ENCODE measurements around the gene GNLY.
"Not testable (repeated sequence)": the region's sequence is repeated elsewhere in the genome, so short reads cannot be mapped to it uniquely, and the experiment has no call there.

GNLY gene

GRCh38 chr2:85694052-85695025 is at the start of gene GNLY:
Gene GNLY, plus strand, starts transcription at chr2:85694358. Its CDS starts 61 bp downstream, at chr2:85694419.
- DNase-seq = no peak

- no peak for DNase-seq
Measured at GRCh38 chr2:85644909-85645308, 49.2 kb upstream of the GNLY start.

- no peak for DNase-seq
Measured at GRCh38 chr2:85646166-85646565, 48.0 kb upstream of the GNLY start.

DNA sequence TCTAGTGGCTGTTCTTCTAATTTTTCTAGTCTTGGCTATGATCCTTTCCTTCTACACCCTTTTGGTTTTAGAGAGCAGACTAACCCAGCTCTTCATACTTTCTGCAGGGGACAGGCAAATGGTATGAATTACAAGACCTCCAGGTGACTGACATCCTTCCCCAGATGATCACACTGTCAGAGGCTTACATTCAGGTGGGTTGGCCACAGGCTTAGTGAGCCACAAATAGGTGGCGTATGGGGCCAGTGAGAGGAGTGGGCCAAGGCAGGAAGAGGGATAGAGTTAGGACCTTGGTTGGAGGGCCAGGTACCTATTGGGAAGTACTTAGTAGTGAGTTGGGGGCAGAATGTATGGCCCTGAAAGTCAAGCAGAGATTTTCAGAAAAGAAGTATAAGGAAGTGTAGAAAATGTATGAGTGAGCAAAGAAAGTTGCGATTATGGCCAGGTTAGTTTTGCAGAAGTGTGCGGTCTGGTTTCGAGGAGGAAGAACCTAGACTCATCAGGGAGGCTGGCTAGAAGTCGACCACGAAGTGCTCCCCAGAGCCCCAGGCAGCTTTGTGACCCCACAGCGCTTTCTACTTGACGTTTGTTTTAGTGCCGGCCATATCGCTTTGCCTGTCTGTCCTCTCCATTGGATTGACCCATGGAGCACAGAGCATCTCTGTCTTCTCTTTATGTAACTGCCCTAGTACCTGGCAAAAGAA is 46.2 kb upstream of the GNLY start:
- no peak for DNase-seq

GRCh38 chr2:85648619-85649018 is 45.5 kb upstream of the GNLY start:
- peak; percentile 37 for DNase-seq

DNA sequence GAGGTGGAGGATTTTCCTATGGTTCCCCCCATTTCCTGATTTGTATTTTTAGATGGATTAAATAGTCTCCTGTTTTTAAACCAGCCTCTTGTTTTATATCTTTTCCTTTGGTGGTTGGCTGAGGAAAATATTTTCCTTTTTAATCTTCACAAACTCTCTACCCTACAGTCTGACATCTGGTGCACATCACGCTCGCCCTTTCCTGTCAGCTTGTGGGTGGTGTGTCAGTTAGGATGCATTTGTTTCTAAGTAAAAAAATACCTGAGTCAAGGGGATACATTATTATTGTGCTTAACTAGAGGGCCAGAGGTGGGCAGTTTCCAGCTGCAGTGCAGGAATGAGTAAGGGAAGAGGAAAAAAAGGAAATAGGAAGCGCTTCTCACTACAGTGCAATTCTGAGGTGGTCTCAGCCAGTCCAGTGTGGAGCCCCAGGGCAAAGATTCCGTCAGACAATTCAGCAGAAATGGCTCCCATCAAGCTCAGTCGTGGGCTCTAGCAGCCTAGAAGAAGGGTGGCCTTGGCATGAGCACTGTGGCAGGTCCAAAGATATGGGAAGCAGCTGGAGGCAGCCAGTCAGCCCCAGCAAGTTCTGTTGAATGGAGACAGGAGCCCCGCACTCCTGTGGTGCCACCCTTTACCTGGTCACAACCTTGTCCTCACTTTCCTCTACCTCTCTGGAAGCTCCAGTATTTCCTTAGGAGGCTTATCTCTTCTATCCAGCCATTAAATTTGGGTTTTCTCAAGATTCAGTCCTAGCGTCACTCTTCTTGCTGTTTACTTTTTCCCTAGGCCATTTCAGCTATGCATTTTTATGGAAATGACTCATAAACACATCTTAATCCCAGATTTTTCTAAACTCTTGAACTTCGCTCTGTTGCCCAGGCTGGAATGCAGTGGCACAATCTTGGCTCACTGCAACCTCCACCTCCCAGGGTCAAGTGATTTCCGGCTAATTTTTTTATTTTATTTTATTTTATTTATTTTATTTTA is 44.7 kb upstream of the GNLY start:
- no peak for DNase-seq

DNA sequence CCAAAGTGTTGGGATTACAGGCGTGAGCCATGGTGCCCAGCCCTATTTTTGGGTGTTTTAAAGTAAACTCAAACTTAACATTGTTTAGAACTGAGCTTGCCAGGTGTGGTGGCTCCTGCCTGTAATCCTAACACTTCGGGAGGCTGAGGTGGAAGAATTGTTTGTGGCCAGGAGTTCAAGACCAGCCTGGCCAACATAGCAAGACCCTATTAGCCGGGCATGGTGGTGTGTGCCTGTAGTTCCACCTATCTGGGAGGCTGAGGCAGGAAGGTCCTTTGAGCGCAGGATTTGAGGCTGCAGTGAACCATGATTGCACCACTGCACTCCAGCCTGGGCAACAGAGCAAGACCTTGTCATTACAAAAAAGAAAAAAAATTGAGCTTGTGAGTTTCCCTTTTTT is 43.7 kb upstream of the GNLY start:
- DNase-seq = no peak

GRCh38 chr2:85651097-85651496 is 43.1 kb upstream of the GNLY start:
- DNase-seq = no peak

DNA sequence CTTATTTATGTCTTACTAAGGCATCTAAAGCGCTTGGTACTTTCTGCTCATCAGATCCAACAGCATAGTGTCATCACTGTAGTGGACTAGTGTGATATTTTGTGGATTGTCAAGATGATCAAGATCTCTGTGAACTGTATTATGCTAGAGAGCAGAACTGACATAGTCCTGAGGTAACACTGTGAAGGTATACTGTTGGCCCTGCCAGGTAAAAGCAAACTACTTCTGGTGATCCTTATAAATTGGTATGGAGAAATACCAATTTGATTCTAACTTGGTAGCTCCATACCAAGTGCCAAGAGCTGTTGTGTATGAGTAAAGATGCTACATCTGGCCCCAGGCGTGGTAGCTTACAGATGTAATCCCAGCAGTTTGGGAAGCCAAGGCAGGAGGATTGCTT is 42.1 kb upstream of the GNLY start:
- no peak for DNase-seq

- no peak for DNase-seq
Measured at GRCh38 chr2:85653996-85654395, 40.2 kb upstream of the GNLY start.

- DNase-seq = no peak
Measured at GRCh38 chr2:85655961-85656417, 38.2 kb upstream of the GNLY start.

DNA sequence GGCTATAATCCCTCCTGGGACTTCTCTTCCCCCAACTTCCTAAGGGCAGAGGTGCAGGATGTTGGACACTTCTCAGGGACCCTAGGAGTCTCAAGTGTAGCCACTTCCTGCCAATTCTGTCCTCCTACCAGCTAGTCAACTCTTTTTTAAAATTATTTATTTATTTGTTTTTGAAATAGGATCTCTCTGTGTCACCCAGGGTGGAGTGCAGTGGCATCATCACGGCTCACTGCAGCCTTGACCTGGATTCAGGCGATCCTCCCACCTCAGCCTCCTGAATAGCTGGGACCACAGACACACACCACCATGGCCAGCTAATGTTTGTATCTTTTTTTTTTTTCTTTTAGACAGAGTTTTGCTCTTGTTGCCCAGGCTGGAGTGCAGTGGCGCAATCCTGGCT is 37.7 kb upstream of the GNLY start:
- DNase-seq = no peak

- DNase-seq = not testable (repeated sequence)
Measured at GRCh38 chr2:85657399-85657798, 36.8 kb upstream of the GNLY start.

GRCh38 chr2:85659324-85659981 is 34.7 kb upstream of the GNLY start:
- DNase-seq = no peak

DNA sequence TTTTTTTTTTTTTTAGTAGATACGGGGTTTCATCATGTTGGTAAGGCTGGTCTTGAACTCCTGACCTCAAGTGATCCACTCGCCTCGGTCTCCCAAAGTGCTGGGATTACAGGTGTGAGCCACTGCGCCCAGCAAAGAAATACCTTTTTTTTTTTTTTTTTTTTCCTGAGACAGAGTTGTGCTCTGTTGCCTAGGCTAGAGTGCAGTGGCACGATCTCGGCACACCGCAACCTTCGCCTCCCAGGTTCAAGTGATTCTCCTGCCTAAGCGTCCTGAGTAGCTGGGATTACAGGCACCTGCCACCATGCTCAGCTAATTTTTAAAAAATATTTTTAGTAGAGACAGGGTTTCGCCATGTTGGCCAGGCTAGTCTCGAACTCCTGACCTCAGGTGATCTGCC is 33.9 kb upstream of the GNLY start:
- DNase-seq = not testable (repeated sequence)

- DNase-seq = no peak
Measured at GRCh38 chr2:85660725-85661124, 33.4 kb upstream of the GNLY start.

DNA sequence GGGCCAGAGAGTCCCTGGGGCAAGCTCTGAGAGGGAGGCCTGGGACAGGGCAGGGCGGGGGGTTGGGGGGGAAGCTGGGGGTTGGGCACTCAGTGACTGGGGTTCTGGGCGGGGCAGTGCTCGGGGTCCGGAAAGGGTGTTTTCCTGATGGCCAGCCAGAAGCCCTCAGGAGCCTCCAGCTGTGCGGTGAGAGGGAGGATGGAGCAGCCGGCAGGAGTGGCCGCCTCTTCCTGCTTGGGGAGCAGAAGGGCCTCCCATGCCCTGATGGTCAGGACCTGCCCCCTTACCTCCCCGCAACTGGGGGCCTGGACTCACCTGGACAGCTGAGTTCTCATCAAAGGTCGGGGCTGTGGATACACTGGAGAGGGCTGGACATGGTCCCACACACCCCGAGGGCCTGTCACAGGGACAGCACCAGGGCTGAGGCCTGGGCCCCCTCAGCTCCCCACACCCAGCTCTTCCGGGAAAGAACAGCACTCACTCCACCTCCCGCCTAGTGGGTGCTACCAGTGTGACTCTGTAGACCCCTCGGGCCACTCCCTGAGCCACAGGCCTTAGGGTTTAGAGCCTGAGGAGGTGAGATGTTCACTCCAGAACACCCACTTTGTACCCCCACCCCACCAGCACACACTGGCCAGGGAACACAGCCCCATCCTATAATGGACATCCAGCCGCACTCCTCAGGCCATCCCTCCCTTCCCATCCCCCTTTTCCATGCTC is 32.9 kb upstream of the GNLY start:
- no peak for DNase-seq

- DNase-seq = no peak
Measured at GRCh38 chr2:85662899-85663593, 31.1 kb upstream of the GNLY start.

DNA sequence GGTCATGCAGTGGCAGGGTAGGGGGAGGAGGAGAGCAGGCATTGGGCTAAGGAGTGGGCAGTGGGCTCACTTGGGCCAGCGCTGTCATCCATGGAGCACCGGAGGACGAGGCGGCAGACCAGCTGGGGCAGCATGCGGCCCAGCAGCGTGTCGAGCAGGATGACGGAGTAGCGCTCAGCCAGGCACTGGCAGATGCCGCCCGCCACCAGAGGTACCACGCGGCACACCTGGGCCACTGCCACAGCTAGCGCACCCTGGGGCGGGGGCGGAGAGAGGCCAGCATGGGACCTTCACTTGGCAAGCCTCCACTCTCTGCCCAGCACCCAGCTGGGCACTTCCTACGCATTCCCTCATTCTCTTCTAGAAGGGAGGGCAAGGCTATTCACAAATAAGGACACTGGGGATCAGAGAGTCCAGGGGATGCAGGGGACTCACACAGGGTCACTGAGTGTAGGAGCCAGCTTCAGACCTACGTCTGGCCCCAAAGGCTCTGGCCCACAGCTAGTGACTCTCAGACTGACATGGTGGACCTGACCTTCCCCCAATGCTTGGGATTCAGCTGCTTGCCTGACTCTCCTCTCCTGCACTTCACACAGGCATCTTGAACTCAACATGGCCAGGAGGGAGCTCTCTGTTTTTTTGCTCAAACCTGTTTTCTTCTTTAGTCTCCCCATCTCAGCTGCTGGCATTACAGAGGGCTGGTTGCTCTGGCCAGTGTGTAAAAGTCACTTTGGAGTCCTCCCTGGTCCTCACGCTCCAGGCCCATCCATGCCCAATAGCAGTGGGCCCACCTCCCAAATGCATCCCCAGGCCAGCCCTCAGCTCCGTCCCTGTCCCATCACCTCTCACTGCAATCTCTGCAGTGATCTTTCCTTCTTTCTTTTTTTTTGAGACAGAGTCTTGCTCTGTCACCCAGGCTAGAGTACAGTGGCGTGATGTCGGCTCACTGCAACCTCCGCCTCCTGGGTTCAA is 30.3 kb upstream of the GNLY start:
- DNase-seq = no peak

Data from activated CD4-positive, alpha-beta T cell treated with anti-CD3 and anti-CD28 coated beads, Interleukin-2, amount 50 U/mL, for 16 hours (primary cell).